HFFc6 (cell line): ENCODE results near the gene PITPNC1. TPM values are rescaled to one million over a fixed set of nuclear protein-coding genes. Genes with fewer than 3 reads are reported as not detected.
"Not testable (repeated sequence)": the region's sequence is repeated elsewhere in the genome, so short reads cannot be mapped to it uniquely, and the experiment has no call there.

ENCODE experiments used
- DNase-seq: peaks from one replicate; pipeline ENCODE4 v3.0.0-alpha.2; 2018
- H3K27ac Mint-ChIP-seq: 2 replicates; pipeline ENCODE4 v1.8.0; 2020; ENCODE audit warnings: mild to moderate bottlenecking, mixed read lengths
- H3K27me3 Mint-ChIP-seq: 2 replicates; pipeline ENCODE4 v1.8.0; 2021; ENCODE audit warnings: mild to moderate bottlenecking, moderate library complexity, mixed read lengths; ENCODE audit not compliant: insufficient read depth
- H3K36me3 Mint-ChIP-seq: 2 replicates; pipeline ENCODE4 v1.8.0; 2021; ENCODE audit warnings: low read depth, mixed read lengths
- H3K4me1 Mint-ChIP-seq: 2 replicates; pipeline ENCODE4 v1.8.0; 2020; ENCODE audit warnings: low read depth, mixed read lengths
- H3K4me3 Mint-ChIP-seq: 2 replicates; pipeline ENCODE4 v1.8.0; 2020; ENCODE audit warnings: mild to moderate bottlenecking, moderate library complexity, mixed read lengths
- H3K9me3 Mint-ChIP-seq: 2 replicates; pipeline ENCODE4 v1.8.0; 2020; ENCODE audit warnings: mild to moderate bottlenecking, mixed read lengths
- CTCF ChIP-seq: fragments of 200-600 bp; sonication (generic); IDR thresholded peaks from 2 replicates; pipeline ENCODE4 v1.5.0; 2021; ENCODE audit warnings: antibody characterized with exemption, mild to moderate bottlenecking
- total RNA-seq, 6 experiments: library from RNA; stranded (reverse); fragmentation: NEBNext Ultra II Directional; extraction: Animal tissue kit (Norgen Biotek cat#: 25700); gene quantifications; 2 replicates in 1 of 6; 3 replicates in 5 of 6; pipeline ENCODE4 v1.2.3, GENCODE V29; 2021

PITPNC1 gene
- total RNA-seq, 6 experiments from 2014 or later: 6.9 to 11.1 (median 7.7) TPM

- Mint-ChIP-seq H3K4me1 (peaks cover 62% of the 10 kb centered on the region), H3K9me3 (no peaks in the 10 kb centered on the region), H3K27ac (peak overlapping the region; percentile 83), H3K27me3 (peaks cover 1% of the 10 kb centered on the region), H3K4me3 (peak overlapping the region; percentile 53), H3K36me3 (no peaks in the 10 kb centered on the region)
- DNase-seq: peak; percentile 53
- no peak for TF ChIP-seq CTCF
These were observed 100.6 kb downstream of the PITPNC1 start for GRCh38 chr17:67477687-67478086.

DNA sequence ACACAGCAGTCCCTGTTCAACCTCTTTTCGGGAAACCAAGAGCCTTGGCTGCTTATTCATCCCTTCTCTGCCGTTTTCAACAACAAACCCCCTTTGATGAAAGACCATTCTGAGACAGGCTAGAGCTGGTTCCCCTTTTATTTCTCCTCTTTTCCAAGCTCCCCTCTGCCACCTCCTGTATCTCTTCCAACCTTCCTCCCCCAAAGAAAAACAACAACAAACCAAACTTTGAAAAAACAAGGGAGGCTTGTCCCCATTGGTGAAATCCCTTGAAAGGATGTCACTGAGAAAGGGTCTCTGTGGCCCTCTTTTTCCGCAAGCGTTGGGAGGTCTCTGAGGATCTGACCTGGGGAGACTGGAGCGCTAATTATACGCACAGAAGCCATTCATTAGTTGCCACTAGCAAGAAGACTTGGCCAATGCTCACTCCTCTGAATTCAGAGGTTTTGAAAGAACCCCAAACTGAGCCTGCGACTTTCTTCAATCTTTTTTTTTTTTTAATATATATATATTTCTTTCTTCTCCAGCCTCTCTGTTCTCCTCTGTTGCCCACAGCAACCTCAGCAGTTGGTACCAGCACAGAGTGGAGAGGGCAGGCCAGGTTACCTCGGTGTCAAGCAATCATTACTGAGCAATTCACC is 101.4 kb downstream of the PITPNC1 start:
- Mint-ChIP-seq H3K27ac (peak overlapping the region; percentile 83), H3K36me3 (no peaks in the 10 kb centered on the region), H3K4me1 (peaks cover 66% of the 10 kb centered on the region), H3K4me3 (peak overlapping the region; percentile 53; the same call in 1 of the 2 replicates), H3K27me3 (peaks cover 1% of the 10 kb centered on the region), H3K9me3 (no peaks in the 10 kb centered on the region)
- no peak for TF ChIP-seq CTCF
- DNase-seq: no peak

DNA sequence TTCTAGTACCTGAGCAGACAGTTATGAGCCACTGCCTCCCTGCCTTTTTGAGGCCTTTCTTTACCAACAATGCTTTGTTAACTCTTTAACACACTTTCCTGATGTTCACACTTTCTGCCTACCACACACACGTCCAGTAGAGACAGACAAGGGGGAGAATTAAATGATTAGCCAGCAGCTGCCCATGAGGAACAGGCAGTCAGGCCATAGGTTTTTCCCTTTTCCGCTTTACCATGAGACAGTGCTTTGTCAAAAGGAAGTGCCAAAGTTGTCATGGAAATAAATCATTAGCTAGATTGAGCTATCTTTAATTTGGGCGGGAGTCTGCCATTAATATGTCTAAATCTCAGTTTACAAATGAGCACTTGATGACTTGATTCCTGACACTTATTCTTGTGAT is 102.1 kb downstream of the PITPNC1 start:
- H3K36me3 Mint-ChIP-seq: no peaks in the 10 kb centered on the region
- H3K4me3 Mint-ChIP-seq: no peak overlapping the region
- peaks cover 1% of the 10 kb centered on the region for H3K27me3 Mint-ChIP-seq
- DNase-seq: no peak
- peaks cover 63% of the 10 kb centered on the region for H3K4me1 Mint-ChIP-seq
- no peaks in the 10 kb centered on the region for H3K9me3 Mint-ChIP-seq
- TF ChIP-seq CTCF: no peak
- no peak overlapping the region for H3K27ac Mint-ChIP-seq

- DNase-seq, H3K36me3 Mint-ChIP-seq, H3K27me3 Mint-ChIP-seq, H3K9me3 Mint-ChIP-seq, H3K4me3 Mint-ChIP-seq: not testable (repeated sequence)
- H3K4me1 Mint-ChIP-seq: peaks cover 47% of the 10 kb centered on the region
- H3K27ac Mint-ChIP-seq: peak overlapping the region; percentile 81; the same call in 1 of the 2 replicates
These were observed 103.9 kb downstream of the PITPNC1 start for GRCh38 chr17:67480959-67481358.

DNA sequence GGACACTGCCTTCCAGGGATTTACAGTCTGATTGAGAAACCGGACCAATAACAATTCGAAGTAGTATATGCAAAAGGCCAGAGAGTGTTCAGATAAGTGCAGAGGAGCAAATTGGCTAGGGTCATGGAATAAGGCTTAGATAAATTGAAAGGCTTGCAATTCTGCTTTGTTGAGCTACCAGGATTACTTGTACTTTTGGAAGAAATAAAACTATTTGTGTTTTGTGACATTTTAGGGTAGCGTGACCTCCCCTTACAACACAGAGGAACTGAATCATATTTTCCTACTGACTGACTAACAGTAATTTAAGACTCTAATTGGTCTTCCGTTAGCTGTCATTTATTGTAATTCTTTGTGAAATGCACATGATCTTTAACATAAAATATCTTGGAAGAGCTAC is 104.7 kb downstream of the PITPNC1 start:
- peak overlapping the region; percentile 81 for H3K27ac Mint-ChIP-seq
- DNase-seq: peak; percentile 48
- H3K4me3 Mint-ChIP-seq: peak overlapping the region; percentile 59
- H3K4me1 Mint-ChIP-seq: peaks cover 47% of the 10 kb centered on the region
- H3K9me3 Mint-ChIP-seq: no peaks in the 10 kb centered on the region
- no peaks in the 10 kb centered on the region for H3K36me3 Mint-ChIP-seq
- H3K27me3 Mint-ChIP-seq: no peaks in the 10 kb centered on the region
- TF ChIP-seq CTCF: no peak

DNA sequence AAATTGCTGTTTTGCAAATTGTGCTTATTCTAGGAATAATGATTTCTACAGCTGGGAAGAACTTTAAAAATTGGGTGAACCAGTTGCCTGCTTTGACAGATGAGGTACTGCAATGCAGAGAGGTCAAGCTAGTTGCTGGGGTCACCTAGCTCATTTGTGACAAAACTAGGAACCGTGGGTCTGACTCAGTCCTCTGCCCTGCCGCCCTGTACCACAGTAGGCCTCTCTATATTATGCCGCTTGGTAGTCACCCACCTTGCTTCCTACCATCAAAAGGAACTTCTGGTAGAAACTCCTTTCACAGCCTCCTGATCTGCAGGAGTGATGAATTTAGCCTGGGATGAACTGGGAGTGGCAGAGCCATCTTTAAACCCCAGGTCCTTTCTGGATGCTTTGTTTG is 105.7 kb downstream of the PITPNC1 start:
- DNase-seq: no peak
- peaks cover 52% of the 10 kb centered on the region for H3K4me1 Mint-ChIP-seq
- no peak for TF ChIP-seq CTCF

More for the DNA sequence above, 105.7 kb downstream of the PITPNC1 start:
- Mint-ChIP-seq H3K27ac (peak overlapping the region; percentile 62), H3K36me3 (no peaks in the 10 kb centered on the region), H3K9me3 (no peaks in the 10 kb centered on the region), H3K4me3 (no peak overlapping the region), H3K27me3 (no peaks in the 10 kb centered on the region)
